Mesothelial cell of epicardium (in vitro differentiated cells): ENCODE data around the gene RRP9. TPM values are rescaled to one million over a fixed set of nuclear protein-coding genes. Genes with fewer than 3 reads are reported as not detected.

ENCODE experiments used
- DNase-seq, 2 experiments: peaks; one replicate each; pipeline ENCODE4 v3.0.0; 2021; ENCODE audit warnings: low spot score in 2 of 2; ENCODE audit not compliant: unreplicated experiment in 2 of 2
- H3K27ac Mint-ChIP-seq: 2 replicates; pipeline ENCODE4 v1.8.0; 2021; ENCODE audit warnings: mixed read lengths
- H3K27me3 Mint-ChIP-seq: 2 replicates; pipeline ENCODE4 v1.8.0; 2021; ENCODE audit warnings: low read depth, mixed read lengths
- H3K36me3 Mint-ChIP-seq: 2 replicates; pipeline ENCODE4 v1.8.0; 2021; ENCODE audit warnings: mixed read lengths
- H3K4me1 Mint-ChIP-seq: 2 replicates; pipeline ENCODE4 v1.8.0; 2021; ENCODE audit warnings: mixed read lengths
- H3K4me3 Mint-ChIP-seq: 2 replicates; pipeline ENCODE4 v1.8.0; 2021; ENCODE audit warnings: mild to moderate bottlenecking, moderate library complexity, mixed read lengths
- H3K9me3 Mint-ChIP-seq: 2 replicates; pipeline ENCODE4 v1.8.0; 2021; ENCODE audit warnings: mixed read lengths
- CTCF ChIP-seq: fragments of 200-600 bp; sonication (generic); IDR thresholded peaks from one replicate; pipeline ENCODE4 v1.5.0; 2021; ENCODE audit warnings: antibody characterized with exemption; ENCODE audit not compliant: unreplicated experiment
- total RNA-seq: library from RNA; stranded (reverse); gene quantifications from 3 replicates; pipeline ENCODE4 v1.2.1, GENCODE V29; 2021

The RRP9 gene
- total RNA-seq, 1 donor from 2014 or later = 20.6 TPM

GRCh38 chr3:51886447-51886846 is 55.3 kb downstream of the RRP9 start:
- Mint-ChIP-seq H3K4me1 (no peaks in the 10 kb centered on the region), H3K36me3 (no peaks in the 10 kb centered on the region), H3K27ac (no peak overlapping the region), H3K9me3 (no peaks in the 10 kb centered on the region), H3K4me3 (no peak overlapping the region), H3K27me3 (peaks cover 27% of the 10 kb centered on the region)
- DNase-seq = no peak
- no peak for TF ChIP-seq CTCF

Other genes with a start within 250 kb of the RRP9 start
- 0.66 to 1.0 TPM (median 0.98 TPM) in 3 replicates for gene GRM2, start 234.8 kb downstream of the RRP9 start, total RNA-seq
- gene IQCF6, start 162.7 kb downstream of the RRP9 start, total RNA-seq = not detected in 3 replicates
- not detected in 3 replicates for gene IQCF2, start 80.3 kb downstream of the RRP9 start, total RNA-seq
- gene IQCF5, start 66.3 kb downstream of the RRP9 start, total RNA-seq = not detected in 3 replicates
- not detected in 3 replicates for gene IQCF1, start 38.6 kb downstream of the RRP9 start, total RNA-seq
- gene PARP3, start 459 bp upstream of the RRP9 start, total RNA-seq = 11.9 to 13.2 TPM (median 12.0 TPM) in 3 replicates
- gene GPR62, start 13.5 kb upstream of the RRP9 start, total RNA-seq = 0.22 to 0.36 TPM (median 0.33 TPM) in 3 replicates
- 58.3 to 62.0 TPM (median 59.8 TPM) in 3 replicates for gene PCBP4, start 25.6 kb upstream of the RRP9 start, total RNA-seq
- gene ABHD14B, start 32.1 kb upstream of the RRP9 start, total RNA-seq = 25.9 to 27.2 TPM (median 26.0 TPM) in 3 replicates
- gene ABHD14A, start 33.2 kb upstream of the RRP9 start, total RNA-seq = 13.7 to 15.5 TPM (median 14.8 TPM) in 3 replicates
- 47.8 to 59.0 TPM (median 58.7 TPM) in 3 replicates for gene ACY1, start 41.6 kb upstream of the RRP9 start, total RNA-seq
- 1,237 to 1,322 TPM (median 1,301 TPM) in 3 replicates for gene RPL29, start 54.0 kb upstream of the RRP9 start, total RNA-seq
- gene DUSP7, start 114.7 kb upstream of the RRP9 start, total RNA-seq = 32.0 to 34.6 TPM (median 32.2 TPM) in 3 replicates
- gene POC1A, start 212.5 kb upstream of the RRP9 start, total RNA-seq = 7.9 to 9.4 TPM (median 8.7 TPM) in 3 replicates